Activated CD8-positive, alpha-beta T cell treated with anti-CD3 and anti-CD28 coated beads for 36 hours (primary cell): ENCODE results near the gene DOCK6. TPM values are rescaled to one million over a fixed set of nuclear protein-coding genes. Genes with fewer than 3 reads are reported as not detected.

Experiments
- ATAC-seq: fragments of 200-7000 bp; cut with Tn5 transposase; one replicate; pipeline ENCODE4 v1.10.0; 2021; ENCODE audit warnings: mild to moderate bottlenecking, moderate library complexity
- CTCF ChIA-PET: fragments of 350-600 bp; sonication (Branson Sonifier 250); formaldehyde crosslinking; loops from one replicate; lab custom pipeline; 2021; ENCODE audit warnings: antibody characterized with exemption; lab: Charles Lee
- POLR2A ChIA-PET: fragments of 350-600 bp; sonication (Branson Sonifier 250); formaldehyde crosslinking; loops from one replicate; lab custom pipeline; 2021; ENCODE audit warnings: antibody characterized with exemption; lab: Charles Lee
- DNase-seq: peaks from one replicate; pipeline ENCODE4 v3.0.0-alpha.2; 2020
- H3K27ac Mint-ChIP-seq: one replicate; pipeline ENCODE4 v1.8.0; 2021; ENCODE audit warnings: mild to moderate bottlenecking, mixed read lengths
- H3K27me3 Mint-ChIP-seq: one replicate; pipeline ENCODE4 v1.8.0; 2021; ENCODE audit warnings: mixed read lengths
- H3K36me3 Mint-ChIP-seq: one replicate; pipeline ENCODE4 v1.8.0; 2021; ENCODE audit warnings: low read depth, mixed read lengths
- H3K4me1 Mint-ChIP-seq: one replicate; pipeline ENCODE4 v1.8.0; 2021; ENCODE audit warnings: low read depth, mixed read lengths
- H3K4me3 Mint-ChIP-seq: one replicate; pipeline ENCODE4 v1.8.0; 2021; ENCODE audit warnings: mild to moderate bottlenecking, moderate library complexity, mixed read lengths
- H3K9me3 Mint-ChIP-seq: one replicate; pipeline ENCODE4 v1.8.0; 2021; ENCODE audit warnings: mixed read lengths
- intact Hi-C: fragments of 100-400 bp; cut with micrococcal nuclease; formaldehyde crosslinking; loops from one replicate; pipeline ENCODE4 v1.10.0; 2022
- total RNA-seq, 2 experiments: library from RNA; stranded (reverse); gene quantifications; one replicate each; pipeline ENCODE4 v1.2.3, GENCODE V29; 2021
- TF ChIP-seq, protein P1 (sequence below): fragments of 200-600 bp; IDR thresholded peaks from one replicate; pipeline ENCODE4 v1.8.0; 2022; ENCODE audit warnings: antibody characterized with exemption, mild to moderate bottlenecking

DOCK6 gene
- total RNA-seq, 2 experiments from 2014 or later, result 4.5 to 7.9 TPM

DNA sequence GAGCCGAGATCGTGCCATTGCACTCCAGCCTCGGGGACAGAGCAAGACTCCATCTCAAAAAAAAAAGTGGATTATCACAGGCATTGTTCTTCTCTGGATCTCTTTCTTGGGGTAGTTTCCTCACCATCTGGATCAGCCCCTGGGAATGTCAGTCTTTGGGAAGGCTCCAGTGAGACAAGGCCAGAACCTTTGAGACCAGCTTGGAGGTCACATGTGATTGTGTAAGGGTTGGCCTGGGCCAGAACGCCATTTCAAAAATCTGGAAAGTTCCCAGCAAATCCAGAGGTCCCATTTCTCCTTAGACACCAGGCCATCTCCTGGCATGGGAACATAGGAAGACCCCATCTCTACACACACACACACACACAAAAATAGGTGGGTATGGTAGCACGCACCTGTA, 37.2 kb downstream of the DOCK6 start:
- ChIA-PET CTCF (interaction anchor here (0.9 kb wide), 1 partner anchor 11 kb away, joined by 6 read pairs; no protein-coding TSS in a partner anchor), POLR2A (interaction anchor here (1.7 kb wide), 1 partner anchor 15 kb away, joined by 3 read pairs; no protein-coding TSS in a partner anchor)
- no peaks in the 10 kb centered on the region for H3K4me1 Mint-ChIP-seq
- peaks cover 3% of the 10 kb centered on the region for H3K27me3 Mint-ChIP-seq
- TF ChIP-seq, protein P1, sequence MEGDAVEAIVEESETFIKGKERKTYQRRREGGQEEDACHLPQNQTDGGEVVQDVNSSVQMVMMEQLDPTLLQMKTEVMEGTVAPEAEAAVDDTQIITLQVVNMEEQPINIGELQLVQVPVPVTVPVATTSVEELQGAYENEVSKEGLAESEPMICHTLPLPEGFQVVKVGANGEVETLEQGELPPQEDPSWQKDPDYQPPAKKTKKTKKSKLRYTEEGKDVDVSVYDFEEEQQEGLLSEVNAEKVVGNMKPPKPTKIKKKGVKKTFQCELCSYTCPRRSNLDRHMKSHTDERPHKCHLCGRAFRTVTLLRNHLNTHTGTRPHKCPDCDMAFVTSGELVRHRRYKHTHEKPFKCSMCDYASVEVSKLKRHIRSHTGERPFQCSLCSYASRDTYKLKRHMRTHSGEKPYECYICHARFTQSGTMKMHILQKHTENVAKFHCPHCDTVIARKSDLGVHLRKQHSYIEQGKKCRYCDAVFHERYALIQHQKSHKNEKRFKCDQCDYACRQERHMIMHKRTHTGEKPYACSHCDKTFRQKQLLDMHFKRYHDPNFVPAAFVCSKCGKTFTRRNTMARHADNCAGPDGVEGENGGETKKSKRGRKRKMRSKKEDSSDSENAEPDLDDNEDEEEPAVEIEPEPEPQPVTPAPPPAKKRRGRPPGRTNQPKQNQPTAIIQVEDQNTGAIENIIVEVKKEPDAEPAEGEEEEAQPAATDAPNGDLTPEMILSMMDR, result no peak
- peaks cover 10% of the 10 kb centered on the region for H3K36me3 Mint-ChIP-seq
- intact Hi-C loops, result no loop called here
- ATAC-seq (no peak), DNase-seq (no peak)
- H3K4me3 Mint-ChIP-seq, result no peak overlapping the region
- H3K27ac Mint-ChIP-seq, result no peak overlapping the region
- H3K9me3 Mint-ChIP-seq, result peaks cover 12% of the 10 kb centered on the region

DNA sequence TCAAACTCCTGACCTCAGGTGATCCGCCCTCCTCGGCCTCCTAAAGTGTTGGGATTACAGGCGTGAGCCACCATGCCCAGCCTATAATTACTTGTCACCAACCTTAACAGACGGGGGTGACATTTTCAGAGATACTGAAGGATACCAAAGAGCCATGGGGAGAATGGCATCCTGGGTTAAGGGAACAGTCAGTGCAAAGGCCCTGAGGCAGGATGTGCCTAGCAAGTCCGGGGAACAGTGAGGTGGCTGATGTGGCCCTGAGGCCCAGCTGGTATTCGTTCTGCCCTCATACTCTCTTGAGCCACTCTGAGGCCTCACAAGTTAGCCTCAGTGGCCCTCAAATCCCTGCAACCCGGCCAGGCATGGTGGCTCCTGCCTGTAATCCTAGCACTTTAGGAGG, 37.9 kb downstream of the DOCK6 start:
- H3K27ac Mint-ChIP-seq, result no peak overlapping the region
- peaks cover 10% of the 10 kb centered on the region for H3K36me3 Mint-ChIP-seq
- no peak for DNase-seq
- peaks cover 4% of the 10 kb centered on the region for H3K27me3 Mint-ChIP-seq
- intact Hi-C loops, result no loop called here
- ChIA-PET POLR2A (no interaction called here), CTCF (no interaction called here)
- peaks cover 13% of the 10 kb centered on the region for H3K9me3 Mint-ChIP-seq
- TF ChIP-seq, protein P1, result no peak
- ATAC-seq, result no peak
- no peaks in the 10 kb centered on the region for H3K4me1 Mint-ChIP-seq
- H3K4me3 Mint-ChIP-seq, result no peak overlapping the region

DNA sequence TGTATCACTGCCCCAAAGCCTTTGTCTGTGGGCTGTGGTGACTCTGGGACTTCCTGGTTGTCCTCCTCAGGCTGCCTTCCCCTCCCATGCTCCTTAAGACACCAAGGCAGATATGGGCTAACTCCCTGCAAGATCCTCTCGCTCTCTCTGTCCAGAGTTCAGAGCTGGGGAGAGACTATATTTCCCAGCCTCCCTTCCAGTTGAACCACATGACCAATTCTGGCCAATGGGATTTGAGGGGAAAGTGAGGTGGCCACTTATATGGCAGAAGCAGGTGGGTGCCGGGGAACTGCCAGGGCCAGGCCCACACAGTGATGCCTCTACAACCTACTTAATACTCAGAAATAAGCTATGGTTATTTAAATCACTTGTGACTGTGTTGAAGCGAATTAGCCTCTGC, 39.1 kb downstream of the DOCK6 start:
- DNase-seq, result no peak
- Mint-ChIP-seq H3K4me1 (no peaks in the 10 kb centered on the region), H3K27ac (no peak overlapping the region), H3K27me3 (peaks cover 4% of the 10 kb centered on the region), H3K9me3 (peaks cover 13% of the 10 kb centered on the region), H3K36me3 (peaks cover 10% of the 10 kb centered on the region), H3K4me3 (no peak overlapping the region)
- intact Hi-C loops, result no loop called here
- no peak for ATAC-seq
- TF ChIP-seq, protein P1, result no peak
- POLR2A ChIA-PET, result no interaction called here
- CTCF ChIA-PET, result no interaction called here

DNA sequence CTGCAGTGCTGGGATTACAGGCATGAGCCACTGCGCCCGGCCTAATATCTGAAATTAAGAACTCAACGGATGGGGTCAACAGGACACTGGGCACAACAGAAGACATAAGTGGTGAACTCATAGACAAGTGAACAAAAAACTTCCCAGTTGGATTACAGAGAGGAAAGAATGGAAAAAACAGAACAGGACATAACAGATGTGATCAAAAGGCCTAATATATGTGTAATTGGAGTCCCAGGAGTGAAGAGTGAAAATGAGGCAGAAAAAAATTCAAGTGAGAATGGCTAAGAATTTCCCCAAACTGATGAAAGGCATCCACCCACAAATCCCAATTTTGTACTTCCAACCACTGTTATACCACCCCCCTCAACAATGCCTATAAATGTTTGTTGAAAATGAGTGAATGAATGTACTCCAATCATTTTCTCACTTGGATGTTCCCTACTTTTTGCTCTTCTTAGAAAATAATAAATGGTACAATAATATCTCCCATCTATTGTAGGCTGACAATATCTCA, 41.2 kb downstream of the DOCK6 start:
- Mint-ChIP-seq H3K4me3 (no peak overlapping the region), H3K36me3 (peaks cover 10% of the 10 kb centered on the region), H3K9me3 (peaks cover 13% of the 10 kb centered on the region), H3K27me3 (peaks cover 4% of the 10 kb centered on the region), H3K27ac (no peak overlapping the region), H3K4me1 (no peaks in the 10 kb centered on the region)
- TF ChIP-seq, protein P1, result no peak
- CTCF ChIA-PET, result no interaction called here
- intact Hi-C loops, result no loop called here
- POLR2A ChIA-PET, result no interaction called here
- DNase-seq (no peak), ATAC-seq (no peak)

DNA sequence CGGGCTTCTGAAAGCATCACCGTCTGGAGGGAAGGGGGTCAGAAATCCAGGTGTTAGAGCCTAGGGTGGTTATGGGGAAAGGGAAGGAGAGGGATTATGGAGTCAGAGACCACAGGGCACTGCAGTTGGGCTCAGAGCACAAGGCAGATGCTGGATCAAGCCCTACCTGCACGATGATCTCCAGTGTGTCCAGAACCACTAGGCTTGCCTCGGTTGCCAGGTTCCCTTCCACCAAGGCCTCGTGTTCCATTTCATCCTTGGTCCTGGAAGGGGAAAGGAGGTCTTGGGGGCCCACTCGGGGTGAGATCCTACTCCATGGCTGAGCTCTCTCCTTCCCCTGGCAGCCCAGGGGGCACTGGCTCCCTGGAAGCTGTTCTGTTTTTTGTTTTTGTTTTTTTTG, 47.9 kb downstream of the DOCK6 start:
- no peak for ATAC-seq
- ChIA-PET CTCF (interaction anchor here (1.5 kb wide), 1 partner anchor 11 kb away, joined by 6 read pairs; no protein-coding TSS in a partner anchor), POLR2A (interaction anchor here (1.0 kb wide), 1 partner anchor 28 kb away, joined by 3 read pairs; no protein-coding TSS in a partner anchor)
- no peak overlapping the region for H3K27ac Mint-ChIP-seq
- peaks cover 6% of the 10 kb centered on the region for H3K9me3 Mint-ChIP-seq
- no peaks in the 10 kb centered on the region for H3K4me1 Mint-ChIP-seq
- H3K36me3 Mint-ChIP-seq, result no peaks in the 10 kb centered on the region
- DNase-seq, result no peak
- H3K4me3 Mint-ChIP-seq, result no peak overlapping the region
- intact Hi-C loops, result no loop called here
- peaks cover 4% of the 10 kb centered on the region for H3K27me3 Mint-ChIP-seq
- TF ChIP-seq, protein P1, result no peak
